Measurements from ENCODE around the gene DYSF. TPM values are rescaled to one million over a fixed set of nuclear protein-coding genes. Genes with fewer than 3 reads are reported as not detected.

DYSF gene
- total RNA-seq, 1 experiment from 2014 or later = 5.5 TPM

GRCh38 chr2:71426721-71427120 lies 26.6 kb upstream of the DYSF start:
- Histone ChIP-seq H3K14ac (ENCODE audit: insufficient read depth, low read length) (no peak overlapping the region), H3K27ac (ENCODE audit: insufficient read length, low read depth, low read length) (no peak overlapping the region), H2BK12ac (ENCODE audit: insufficient read length, low read depth, low read length) (no peak overlapping the region), H3K4me1 (ENCODE audit: insufficient read depth, low read length) (no peaks in the 10 kb centered on the region), H3K56ac (ENCODE audit: insufficient read length, low read depth, low read length) (no peak overlapping the region), H4K5ac (ENCODE audit: insufficient read length, low read depth, low read length) (no peak overlapping the region), H3K4ac (ENCODE audit: low read depth, low read length) (no peak overlapping the region), H2BK5ac (ENCODE audit: insufficient read length, low read length) (no peak overlapping the region), H4K8ac (replicated peaks; ENCODE audit: insufficient read length, low read depth, low read length) (no peak overlapping the region), H3K23ac (ENCODE audit: insufficient read length, low read depth, low read length) (no peak overlapping the region), H3K18ac (ENCODE audit: insufficient read length, low read depth, low read length) (no peak overlapping the region), H2BK20ac (ENCODE audit: low read depth, low read length, poor library complexity, severe bottlenecking) (no peak overlapping the region), H3K27me3 (ENCODE audit: insufficient read depth, low read length) (no peaks in the 10 kb centered on the region), H3K4me2 (ENCODE audit: insufficient read depth, insufficient read length, low read length) (no peak overlapping the region), H3T11ph (ENCODE audit: low read length) (no peak overlapping the region), H2BK15ac (ENCODE audit: low read depth, low read length) (no peak overlapping the region), H4K20me1 (ENCODE audit: control insufficient read depth, insufficient read depth, insufficient read length) (no peaks in the 10 kb centered on the region), H3K23me2 (ENCODE audit: insufficient read length, low read depth, low read length, poor library complexity, severe bottlenecking) (no peaks in the 10 kb centered on the region), H2AFZ (ENCODE audit: low read length) (no peak overlapping the region), H2BK120ac (ENCODE audit: low read depth, low read length, poor library complexity, severe bottlenecking) (no peak overlapping the region), H3K79me1 (ENCODE audit: insufficient read depth, low read depth, low read length, poor library complexity, severe bottlenecking) (peaks cover 2% of the 10 kb centered on the region), H3K9me3 (ENCODE audit: control insufficient read depth, low read depth, low read length) (no peaks in the 10 kb centered on the region), H2AK5ac (ENCODE audit: insufficient read length, low read length) (no peak overlapping the region), H3K79me2 (ENCODE audit: insufficient read depth, low read length) (no peaks in the 10 kb centered on the region), H3K9ac (ENCODE audit: extremely low read depth, insufficient read length, low read length) (no peak overlapping the region), H4K91ac (ENCODE audit: insufficient read length, low read depth, low read length) (no peak overlapping the region)
- peaks cover 37 to 79% (median 77%) of the 10 kb centered on the region in 3 experiments for H3K36me3 Mint-ChIP-seq (ENCODE audit: insufficient read depth in 1 of 3, low read depth in 3 of 3)
- no peaks in the 10 kb centered on the region for H3K27me3 Mint-ChIP-seq (ENCODE audit: low read depth)
- TF ChIP-seq CTCF (conservative IDR thresholded peaks at IDR 0.05) = no peak
- H3K4me1 Mint-ChIP-seq = no peaks in the 10 kb centered on the region
- no peak overlapping the region for H3K4me3 Mint-ChIP-seq
- no peak overlapping the region for H3K27ac Mint-ChIP-seq
- DNase-seq = no peak
- WGBS (ENCODE audit: extremely low coverage, insufficient read length, low lambda C conversion rate) = no CpG with 5 or more reads among the region's 2 CpGs
- no peaks in the 10 kb centered on the region for H3K9me3 Mint-ChIP-seq

All from H9 (cell line).